OCI-LY3 (cell line): ENCODE measurements around the gene ZNF423.

Experiments
- EZH2phosphoT487 ChIP-seq: fragments of 200-600 bp; shearing (Covaris generic); IDR thresholded peaks from 2 replicates; pipeline ENCODE4 v1.6.1; 2018; ENCODE audit warnings: antibody characterized with exemption, mixed run types, low read depth
- TF ChIP-seq, protein P1 (sequence below): fragments of 200-600, 300-600 bp; sonication (generic); IDR thresholded peaks from 2 replicates; pipeline ENCODE4 v1.5.1; 2014; ENCODE audit warnings: antibody characterized with exemption, low read length, low read depth

DNA sequence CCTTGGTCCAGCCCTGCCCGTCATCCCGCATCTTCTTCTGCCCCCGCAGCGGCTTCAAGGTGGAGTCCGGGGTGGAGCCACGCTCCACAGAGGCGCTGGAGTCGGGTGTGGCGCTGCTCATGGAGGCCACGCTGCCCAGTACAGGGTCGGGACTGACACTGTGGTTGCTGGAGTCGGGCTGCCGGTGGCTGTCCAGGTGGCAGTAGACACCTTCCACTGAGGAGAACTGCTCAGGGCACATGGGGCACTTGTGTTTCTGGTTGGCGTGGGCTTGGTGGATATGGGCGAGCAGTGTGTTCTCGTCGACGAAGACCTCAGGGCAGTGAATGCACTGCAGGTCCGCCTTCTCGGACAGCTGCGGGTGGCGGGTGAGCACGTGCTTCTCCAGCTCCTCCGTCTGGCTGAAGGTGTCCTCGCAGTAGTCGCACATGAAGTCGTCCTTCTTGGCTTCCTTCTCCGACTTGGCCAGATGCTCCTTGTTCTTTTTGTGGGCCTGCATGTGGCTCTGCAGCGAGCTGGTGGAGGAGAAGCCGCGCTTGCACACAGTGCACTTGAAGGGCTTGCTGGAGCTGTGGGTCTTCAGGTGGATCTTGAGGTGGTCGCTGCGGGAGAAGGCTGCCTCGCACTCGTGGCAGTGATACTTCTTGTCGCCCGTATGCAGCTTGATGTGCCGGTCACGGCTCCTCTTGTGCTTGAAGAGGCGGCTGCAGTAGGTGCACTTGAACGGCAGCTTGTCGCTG, 217.8 kb downstream of the ZNF423 start:
- TF ChIP-seq, protein P1, sequence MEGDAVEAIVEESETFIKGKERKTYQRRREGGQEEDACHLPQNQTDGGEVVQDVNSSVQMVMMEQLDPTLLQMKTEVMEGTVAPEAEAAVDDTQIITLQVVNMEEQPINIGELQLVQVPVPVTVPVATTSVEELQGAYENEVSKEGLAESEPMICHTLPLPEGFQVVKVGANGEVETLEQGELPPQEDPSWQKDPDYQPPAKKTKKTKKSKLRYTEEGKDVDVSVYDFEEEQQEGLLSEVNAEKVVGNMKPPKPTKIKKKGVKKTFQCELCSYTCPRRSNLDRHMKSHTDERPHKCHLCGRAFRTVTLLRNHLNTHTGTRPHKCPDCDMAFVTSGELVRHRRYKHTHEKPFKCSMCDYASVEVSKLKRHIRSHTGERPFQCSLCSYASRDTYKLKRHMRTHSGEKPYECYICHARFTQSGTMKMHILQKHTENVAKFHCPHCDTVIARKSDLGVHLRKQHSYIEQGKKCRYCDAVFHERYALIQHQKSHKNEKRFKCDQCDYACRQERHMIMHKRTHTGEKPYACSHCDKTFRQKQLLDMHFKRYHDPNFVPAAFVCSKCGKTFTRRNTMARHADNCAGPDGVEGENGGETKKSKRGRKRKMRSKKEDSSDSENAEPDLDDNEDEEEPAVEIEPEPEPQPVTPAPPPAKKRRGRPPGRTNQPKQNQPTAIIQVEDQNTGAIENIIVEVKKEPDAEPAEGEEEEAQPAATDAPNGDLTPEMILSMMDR = no peak
- no peak for TF ChIP-seq EZH2phosphoT487
